BLaER1 treated with 17β-estradiol and CSF1 and Interleukin-3, amounts not matched to agents 10 nM and 100 nM (cell line): Measurements from ENCODE around the gene AZIN2.

Experiments
- H3K27ac ChIP-seq, 11 experiments: shearing (Covaris generic); formaldehyde crosslinking; 2 replicates each; pipeline ENCODE4 v1.8.1; 2022
- H3K27me3 ChIP-seq, 11 experiments: shearing (Covaris generic); formaldehyde crosslinking; 2 replicates each; pipeline ENCODE4 v1.8.1; 2022
- H3K36me3 ChIP-seq, 11 experiments: shearing (Covaris generic); formaldehyde crosslinking; 2 replicates each; pipeline ENCODE4 v1.8.1; 2022
- H3K4me1 ChIP-seq, 10 experiments: shearing (Covaris generic); formaldehyde crosslinking; 2 replicates each; pipeline ENCODE4 v1.8.1; 2022
- H3K4me2 ChIP-seq, 11 experiments: shearing (Covaris generic); formaldehyde crosslinking; 2 replicates each; pipeline ENCODE4 v1.8.1; 2022
- H3K4me3 ChIP-seq, 10 experiments: shearing (Covaris generic); formaldehyde crosslinking; 2 replicates each; pipeline ENCODE4 v1.8.1; 2022
- H3K9ac ChIP-seq, 11 experiments: shearing (Covaris generic); formaldehyde crosslinking; 2 replicates each; pipeline ENCODE4 v1.8.1; 2022
- H3K9me3 ChIP-seq, 11 experiments: shearing (Covaris generic); formaldehyde crosslinking; replicated peaks in 1 of 11; 2 replicates each; pipeline ENCODE4 v1.8.1; 2022
- H4K20me1 ChIP-seq, 11 experiments: shearing (Covaris generic); formaldehyde crosslinking; 2 replicates each; pipeline ENCODE4 v1.8.1; 2022
- Cebpa-rat ChIP-seq, 11 experiments: shearing (Covaris generic); IDR thresholded peaks; 2 replicates each; pipeline ENCODE4 v1.8.1; 2022

The AZIN2 gene

GRCh38 chr1:33070628-33071027, 10.3 kb upstream of the AZIN2 start:
- Histone ChIP-seq H4K20me1 (no peaks in the 10 kb centered on the region), H3K4me2 (no peak overlapping the region), H3K4me3 (no peak overlapping the region), H3K9me3 (peaks cover 9 to 20% (median 11%) of the 10 kb centered on the region in 11 experiments), H3K27me3 (no peaks in the 10 kb centered on the region), H3K27ac (no peak overlapping the region), H3K36me3 (0 out of 22 replicates have a peak, but pooled peaks cover 0 to 1% (median 0%) of the 10 kb centered on the region in 11 experiments), H3K4me1 (peaks cover 0 to 14% (median 12%) of the 10 kb centered on the region in 10 experiments; a peak in 17 of 20 replicates), H3K9ac (no peak overlapping the region)
- TF ChIP-seq Cebpa-rat (IDR thresholded peaks at IDR 0.05): no peak

GRCh38 chr1:33072707-33073106, 8.2 kb upstream of the AZIN2 start:
- H3K4me1 ChIP-seq: peaks cover 0 to 14% (median 12%) of the 10 kb centered on the region in 10 experiments; a peak in 17 of 20 replicates
- 0 out of 22 replicates have a peak overlapping the region, but pooled peaks of 1 of the 11 experiments have one; percentile 20 for H3K27ac ChIP-seq
- no peaks in the 10 kb centered on the region for H3K27me3 ChIP-seq
- no peaks in the 10 kb centered on the region for H3K36me3 ChIP-seq
- H3K9ac ChIP-seq: no peak overlapping the region
- H3K4me2 ChIP-seq: peak overlapping the region in 9 of 11 experiments; percentile 10 to 69 (median 44); a peak in 17 of 22 replicates
- no peak for TF ChIP-seq Cebpa-rat (IDR thresholded peaks at IDR 0.05)
- no peak overlapping the region for H3K4me3 ChIP-seq
- H4K20me1 ChIP-seq: no peaks in the 10 kb centered on the region
- H3K9me3 ChIP-seq: 0 out of 22 replicates have a peak, but pooled peaks cover 0 to 3% (median 0%) of the 10 kb centered on the region in 11 experiments

- Histone ChIP-seq H3K4me1 (peaks cover 0 to 14% (median 12%) of the 10 kb centered on the region in 10 experiments; a peak in 17 of 20 replicates), H3K4me3 (no peak overlapping the region), H3K9ac (no peak overlapping the region), H3K4me2 (no peak overlapping the region), H3K9me3 (0 out of 22 replicates have a peak, but pooled peaks cover 0 to 3% (median 0%) of the 10 kb centered on the region in 11 experiments), H3K36me3 (no peaks in the 10 kb centered on the region), H3K27me3 (no peaks in the 10 kb centered on the region), H3K27ac (no peak overlapping the region), H4K20me1 (no peaks in the 10 kb centered on the region)
- TF ChIP-seq Cebpa-rat (IDR thresholded peaks at IDR 0.05): no peak
These were observed 6.6 kb upstream of the AZIN2 start for GRCh38 chr1:33074193-33074945.

GRCh38 chr1:33078030-33078591, 2.8 kb upstream of the AZIN2 start:
- no peak for TF ChIP-seq Cebpa-rat (IDR thresholded peaks at IDR 0.05)
- Histone ChIP-seq H3K9me3 (no peaks in the 10 kb centered on the region), H3K4me2 (no peak overlapping the region)

GRCh38 chr1:33080373-33080772, 580 bp upstream of the AZIN2 start:
- TF ChIP-seq Cebpa-rat (IDR thresholded peaks at IDR 0.05): no peak
- H3K27ac ChIP-seq: peak overlapping the region in 1 of 11 experiments; percentile 23; a peak in 3 of 22 replicates
- H3K4me2 ChIP-seq: peak overlapping the region; percentile 95 to 100 (median 98)
- H3K9ac ChIP-seq: peak overlapping the region; percentile 34 to 82 (median 78); a peak in 17 of 22 replicates
- H3K36me3 ChIP-seq: no peaks in the 10 kb centered on the region
- H3K4me1 ChIP-seq: peaks cover 7 to 22% (median 18%) of the 10 kb centered on the region in 10 experiments; a peak in 19 of 20 replicates
- peaks cover 17 to 25% (median 18%) of the 10 kb centered on the region in 11 experiments for H3K27me3 ChIP-seq
- peaks cover 0 to 19% (median 4%) of the 10 kb centered on the region in 11 experiments; a peak in 5 of 22 replicates for H4K20me1 ChIP-seq
- H3K9me3 ChIP-seq: no peaks in the 10 kb centered on the region
- H3K4me3 ChIP-seq: peak overlapping the region; percentile 62 to 80 (median 72)

More at GRCh38 chr1:33078030-33078591, 2.8 kb upstream of the AZIN2 start:
- H3K27ac ChIP-seq: no peak overlapping the region
- H4K20me1 ChIP-seq: peaks cover 0 to 12% (median 4%) of the 10 kb centered on the region in 11 experiments; a peak in 5 of 22 replicates
- no peak overlapping the region for H3K9ac ChIP-seq
- no peaks in the 10 kb centered on the region for H3K36me3 ChIP-seq
- H3K4me1 ChIP-seq: peaks cover 8 to 25% (median 19%) of the 10 kb centered on the region in 10 experiments; a peak in 19 of 20 replicates
- peaks cover 17 to 21% (median 18%) of the 10 kb centered on the region in 11 experiments for H3K27me3 ChIP-seq
- H3K4me3 ChIP-seq: no peak overlapping the region

GRCh38 chr1:33081554-33082305, 777 bp downstream of the AZIN2 start:
- Histone ChIP-seq H3K36me3 (no peaks in the 10 kb centered on the region), H3K9me3 (no peaks in the 10 kb centered on the region), H4K20me1 (peaks cover 0 to 19% (median 4%) of the 10 kb centered on the region in 11 experiments; a peak in 5 of 22 replicates), H3K9ac (peak overlapping the region; percentile 57 to 82 (median 78)), H3K4me1 (peaks cover 7 to 29% (median 18%) of the 10 kb centered on the region in 10 experiments; a peak in 19 of 20 replicates), H3K4me2 (peak overlapping the region; percentile 95 to 100 (median 98)), H3K27ac (peak overlapping the region in 10 of 11 experiments; percentile 4 to 60 (median 56); a peak in 14 of 22 replicates), H3K4me3 (peak overlapping the region; percentile 62 to 80 (median 72)), H3K27me3 (peaks cover 17 to 25% (median 18%) of the 10 kb centered on the region in 11 experiments)
- no peak for TF ChIP-seq Cebpa-rat (IDR thresholded peaks at IDR 0.05)

- H3K4me1 ChIP-seq: peaks cover 10 to 33% (median 22%) of the 10 kb centered on the region in 10 experiments
- H3K4me3 ChIP-seq: no peak overlapping the region
- no peak for TF ChIP-seq Cebpa-rat (IDR thresholded peaks at IDR 0.05)
- peak overlapping the region in 5 of 11 experiments; percentile 95 to 99 (median 97); a peak in 3 of 22 replicates for H3K4me2 ChIP-seq
- no peaks in the 10 kb centered on the region for H3K9me3 ChIP-seq
- no peak overlapping the region for H3K9ac ChIP-seq
- H4K20me1 ChIP-seq: peaks cover 0 to 19% (median 4%) of the 10 kb centered on the region in 11 experiments; a peak in 5 of 22 replicates
- H3K27ac ChIP-seq: no peak overlapping the region
- peaks cover 17 to 25% (median 18%) of the 10 kb centered on the region in 11 experiments for H3K27me3 ChIP-seq
- H3K36me3 ChIP-seq: no peaks in the 10 kb centered on the region
These were observed 1.7 kb downstream of the AZIN2 start for GRCh38 chr1:33082575-33083108.

GRCh38 chr1:33085332-33085731, 4.4 kb downstream of the AZIN2 start:
- Histone ChIP-seq H3K4me1 (peaks cover 27 to 47% (median 36%) of the 10 kb centered on the region in 10 experiments), H4K20me1 (peaks cover 0 to 22% (median 4%) of the 10 kb centered on the region in 11 experiments; a peak in 5 of 22 replicates), H3K27me3 (peaks cover 17 to 25% (median 18%) of the 10 kb centered on the region in 11 experiments), H3K9me3 (no peaks in the 10 kb centered on the region), H3K4me3 (no peak overlapping the region), H3K27ac (no peak overlapping the region), H3K36me3 (no peaks in the 10 kb centered on the region), H3K9ac (no peak overlapping the region), H3K4me2 (peak overlapping the region in 2 of 11 experiments; percentile 15 to 35; a peak in 3 of 22 replicates)
- TF ChIP-seq Cebpa-rat (IDR thresholded peaks at IDR 0.05): peak in 10 of 11 experiments; percentile 54 to 93 (median 77); a peak in 16 of 22 replicates
